Measurements from ENCODE around the gene HPS5.

Gene HPS5

GRCh38 chr11:18280438-18281045 lies 41.4 kb downstream of the HPS5 start:
- H3K79me2 ChIP-seq (ENCODE audit: insufficient read depth, low read length): no peaks in the 10 kb centered on the region
- no peak overlapping the region for H3K4me3 ChIP-seq (ENCODE audit: low read length, poor library complexity, severe bottlenecking)
- H3K9me3 ChIP-seq (ENCODE audit: insufficient read depth, low read depth, low read length): no peaks in the 10 kb centered on the region
- no peak for TF ChIP-seq CTCF (conservative IDR thresholded peaks at IDR 0.05; ENCODE audit: low read length)
- TF ChIP-seq EZH2phosphoT487 (IDR thresholded peaks at IDR 0.05; ENCODE audit: borderline replicate concordance): no peak
- no peaks in the 10 kb centered on the region for H3K9me2 ChIP-seq (replicated peaks; ENCODE audit: low read depth, low read length)
- no peaks in the 10 kb centered on the region for H3K27me3 ChIP-seq (ENCODE audit: insufficient read depth, low read length, poor library complexity, severe bottlenecking)
- H3K4me1 ChIP-seq (ENCODE audit: insufficient read depth, low read length, poor library complexity, severe bottlenecking): peaks cover 7% of the 10 kb centered on the region
- no peak overlapping the region for H2AFZ ChIP-seq (ENCODE audit: low read length)
- H3F3A ChIP-seq (ENCODE audit: low read depth): no peaks in the 10 kb centered on the region
- H3K4me2 ChIP-seq (ENCODE audit: low read depth, low read length, poor library complexity, severe bottlenecking): no peak overlapping the region
- no peak overlapping the region for H3K9ac ChIP-seq (ENCODE audit: low read depth, low read length, poor library complexity, severe bottlenecking)
- H4K20me1 ChIP-seq (ENCODE audit: insufficient read depth, low read length, poor library complexity, severe bottlenecking): no peaks in the 10 kb centered on the region
- H3K36me3 ChIP-seq (ENCODE audit: insufficient read depth, low read length): peaks cover 42% of the 10 kb centered on the region; the same call in 1 of the 2 replicates

GRCh38 chr11:18277565-18278271 lies 44.2 kb downstream of the HPS5 start:
- H3K4me3 ChIP-seq (ENCODE audit: low read length, poor library complexity, severe bottlenecking): no peak overlapping the region
- H2AFZ ChIP-seq (ENCODE audit: low read length): no peak overlapping the region
- H3K9me2 ChIP-seq (replicated peaks; ENCODE audit: low read depth, low read length): no peaks in the 10 kb centered on the region
- no peaks in the 10 kb centered on the region for H3F3A ChIP-seq (ENCODE audit: low read depth)
- no peaks in the 10 kb centered on the region for H3K4me1 ChIP-seq (ENCODE audit: insufficient read depth, low read length, poor library complexity, severe bottlenecking)
- no peak for TF ChIP-seq CTCF (conservative IDR thresholded peaks at IDR 0.05; ENCODE audit: low read length)
- TF ChIP-seq EZH2phosphoT487 (IDR thresholded peaks at IDR 0.05; ENCODE audit: borderline replicate concordance): no peak
- no peaks in the 10 kb centered on the region for H3K27me3 ChIP-seq (ENCODE audit: insufficient read depth, low read length, poor library complexity, severe bottlenecking)
- H3K9me3 ChIP-seq (ENCODE audit: insufficient read depth, low read depth, low read length): no peaks in the 10 kb centered on the region
- no peaks in the 10 kb centered on the region for H3K79me2 ChIP-seq (ENCODE audit: insufficient read depth, low read length)
- no peak overlapping the region for H3K4me2 ChIP-seq (ENCODE audit: low read depth, low read length, poor library complexity, severe bottlenecking)
- H3K9ac ChIP-seq (ENCODE audit: low read depth, low read length, poor library complexity, severe bottlenecking): no peak overlapping the region
- peaks cover 26% of the 10 kb centered on the region; the same call in 1 of the 2 replicates for H3K36me3 ChIP-seq (ENCODE audit: insufficient read depth, low read length)
- no peaks in the 10 kb centered on the region for H4K20me1 ChIP-seq (ENCODE audit: insufficient read depth, low read length, poor library complexity, severe bottlenecking)

- H3K9me3 ChIP-seq (ENCODE audit: insufficient read depth, low read depth, low read length): no peaks in the 10 kb centered on the region
- TF ChIP-seq EZH2phosphoT487 (IDR thresholded peaks at IDR 0.05; ENCODE audit: borderline replicate concordance) (no peak), CTCF (conservative IDR thresholded peaks at IDR 0.05; ENCODE audit: low read length) (no peak)
- H3K27me3 ChIP-seq (ENCODE audit: insufficient read depth, low read length, poor library complexity, severe bottlenecking): no peaks in the 10 kb centered on the region
Observed at GRCh38 chr11:18271206-18271605, 50.7 kb downstream of the HPS5 start.

More at GRCh38 chr11:18271206-18271605, 50.7 kb downstream of the HPS5 start:
- Histone ChIP-seq H3K4me1 (ENCODE audit: insufficient read depth, low read length, poor library complexity, severe bottlenecking) (no peaks in the 10 kb centered on the region), H3K4me3 (ENCODE audit: low read length, poor library complexity, severe bottlenecking) (no peak overlapping the region), H2AFZ (ENCODE audit: low read length) (no peak overlapping the region), H3K9me2 (replicated peaks; ENCODE audit: low read depth, low read length) (no peaks in the 10 kb centered on the region), H3F3A (ENCODE audit: low read depth) (no peaks in the 10 kb centered on the region), H3K36me3 (ENCODE audit: insufficient read depth, low read length) (no peaks in the 10 kb centered on the region), H4K20me1 (ENCODE audit: insufficient read depth, low read length, poor library complexity, severe bottlenecking) (no peaks in the 10 kb centered on the region), H3K79me2 (ENCODE audit: insufficient read depth, low read length) (no peaks in the 10 kb centered on the region), H3K4me2 (ENCODE audit: low read depth, low read length, poor library complexity, severe bottlenecking) (no peak overlapping the region), H3K9ac (ENCODE audit: low read depth, low read length, poor library complexity, severe bottlenecking) (no peak overlapping the region)
